ENCODE data around the gene GNG3.
A peak's percentile ranks its signal among the peaks of the same experiment; 100 is the strongest.
"Not testable (repeated sequence)": the region's sequence is repeated elsewhere in the genome, so short reads cannot be mapped to it uniquely, and the experiment has no call there.

GNG3 gene

GRCh38 chr11:62688491-62688890 lies 19.0 kb upstream of the GNG3 start:
- DNase-seq: no peak

GRCh38 chr11:62689421-62690183 lies 17.9 kb upstream of the GNG3 start, which contains the start of gene LRRN4CL:
LRRN4CL (minus strand) TSS chr11:62689530; CDS start chr11:62688508, 1,022 bp downstream.
- peak; percentile 58 for DNase-seq

- not testable (repeated sequence) for DNase-seq
These were observed 13.9 kb upstream of the GNG3 start for GRCh38 chr11:62693624-62694023.

GRCh38 chr11:62694455-62695167 lies 12.9 kb upstream of the GNG3 start:
- peak; percentile 42 for DNase-seq

- no peak for DNase-seq
These were observed 5.2 kb upstream of the GNG3 start for GRCh38 chr11:62702246-62702645.

- DNase-seq: not testable (repeated sequence)
These were observed 3.6 kb upstream of the GNG3 start for GRCh38 chr11:62703921-62704320.

GRCh38 chr11:62705413-62705812 lies 2.1 kb upstream of the GNG3 start:
- DNase-seq: no peak

- peak; percentile 91 for DNase-seq
These were observed 1.3 kb upstream of the GNG3 start for GRCh38 chr11:62705880-62706849.

GRCh38 chr11:62706850-62707247 lies 627 bp upstream of the GNG3 start:
- DNase-seq: no peak

- no peak for DNase-seq
These were observed 916 bp downstream of the GNG3 start for GRCh38 chr11:62708392-62708791.

GRCh38 chr11:62708793-62709192 lies 1.3 kb downstream of the GNG3 start:
- DNase-seq: no peak

- peak; percentile 92 for DNase-seq
These were observed 1.9 kb downstream of the GNG3 start for GRCh38 chr11:62709247-62710000.

- DNase-seq: no peak
These were observed 2.5 kb downstream of the GNG3 start for GRCh38 chr11:62710001-62710345.

GRCh38 chr11:62712276-62712812 lies 4.9 kb downstream of the GNG3 start:
- no peak for DNase-seq

- DNase-seq: no peak
These were observed 5.4 kb downstream of the GNG3 start for GRCh38 chr11:62712861-62713260.

GRCh38 chr11:62713343-62713742 lies 5.9 kb downstream of the GNG3 start:
- DNase-seq: no peak

- no peak for DNase-seq
These were observed 8.0 kb downstream of the GNG3 start for GRCh38 chr11:62715150-62716130.

- no peak for DNase-seq
These were observed 8.7 kb downstream of the GNG3 start for GRCh38 chr11:62716206-62716605.

- DNase-seq: no peak
These were observed 9.3 kb downstream of the GNG3 start for GRCh38 chr11:62716816-62717215.

- DNase-seq: no peak
These were observed 12.0 kb downstream of the GNG3 start for GRCh38 chr11:62719302-62719978.

All from amniotic stem cell (primary cell).